Measurements from ENCODE around the gene C8A. TPM values are rescaled to one million over a fixed set of nuclear protein-coding genes. Genes with fewer than 3 reads are reported as not detected.

The C8A gene
- total and polyA plus RNA-seq, 2 of the 13 experiments (the other 11 are each of a cell fraction or from before 2014, with no cell fraction given), result 10.5 to 15.0 TPM

- TF ChIP-seq ZBTB1 (CRISPR knock-in tag; IDR thresholded peaks at IDR 0.05; ENCODE audit: borderline replicate concordance), result no peak
- TF ChIP-seq TAF1 (CRISPR knock-in tag; IDR thresholded peaks at IDR 0.05), result no peak
- no peak for TF ChIP-seq ZNF570 (CRISPR knock-in tag; IDR thresholded peaks at IDR 0.05; ENCODE audit: borderline replicate concordance)
- TF ChIP-seq GFI1 (CRISPR knock-in tag; IDR thresholded peaks at IDR 0.05; ENCODE audit: borderline replicate concordance), result peak; percentile 71; the same call in 1 of the 2 replicates
- TF ChIP-seq ZBTB3 (CRISPR knock-in tag; IDR thresholded peaks at IDR 0.05; ENCODE audit: borderline replicate concordance, low read depth), result peak; percentile 89; the same call in 1 of the 2 replicates
- no peak for TF ChIP-seq SRSF4 (IDR thresholded peaks at IDR 0.05; ENCODE audit: low read depth, low read length, poor library complexity, severe bottlenecking)
- TF ChIP-seq SP4 (CRISPR knock-in tag; IDR thresholded peaks at IDR 0.05), result peak; percentile 36; the same call in 1 of the 2 replicates
- peak; percentile 99 for TF ChIP-seq CBFB (CRISPR knock-in tag; IDR thresholded peaks at IDR 0.05)
- peak; percentile 36; the same call in 1 of the 2 replicates for TF ChIP-seq ONECUT2 (CRISPR knock-in tag; IDR thresholded peaks at IDR 0.05)
- TF ChIP-seq CENPX (CRISPR knock-in tag; IDR thresholded peaks at IDR 0.05), result no peak
- no peak for TF ChIP-seq ZFP36L2 (CRISPR knock-in tag; IDR thresholded peaks at IDR 0.05)
- peak; percentile 84 for TF ChIP-seq TGIF2 (CRISPR knock-in tag; IDR thresholded peaks at IDR 0.05)
- peak; percentile 51; the same call in 1 of the 3 replicates for TF ChIP-seq MXI1 (IDR thresholded peaks at IDR 0.05; ENCODE audit: borderline replicate concordance, low read depth, low read length)
- TF ChIP-seq ZNF180 (CRISPR knock-in tag; IDR thresholded peaks at IDR 0.05; ENCODE audit: borderline replicate concordance, low read depth), result no peak
- no peak for TF ChIP-seq ZNF333 (CRISPR knock-in tag; IDR thresholded peaks at IDR 0.05; ENCODE audit: borderline replicate concordance)
- no peak for TF ChIP-seq ZNF17 (CRISPR knock-in tag; IDR thresholded peaks at IDR 0.05)
- TF ChIP-seq ZNF740 (CRISPR knock-in tag; IDR thresholded peaks at IDR 0.05), result no peak
- TF ChIP-seq ZNF292 (CRISPR knock-in tag; IDR thresholded peaks at IDR 0.05; ENCODE audit: borderline replicate concordance, low read depth), result peak; percentile 88; the same call in 1 of the 2 replicates
- TF ChIP-seq ZNF33A (CRISPR knock-in tag; IDR thresholded peaks at IDR 0.05; ENCODE audit: borderline replicate concordance), result no peak; the same call in 1 of the 2 replicates
- TF ChIP-seq CENPT (CRISPR knock-in tag; IDR thresholded peaks at IDR 0.05; ENCODE audit: low read depth), result no peak
- no peak for TF ChIP-seq TFDP1 (CRISPR knock-in tag; IDR thresholded peaks at IDR 0.05; ENCODE audit: borderline replicate concordance)
- no peak for TF ChIP-seq ZNF24 (IDR thresholded peaks at IDR 0.05)
- TF ChIP-seq ZNF329 (CRISPR knock-in tag; IDR thresholded peaks at IDR 0.05; ENCODE audit: low read depth), result no peak
- 0 out of 2 replicates have a peak, but pooled peaks have one; percentile 52 for TF ChIP-seq NCOA5 (CRISPR knock-in tag; IDR thresholded peaks at IDR 0.05)
- TF ChIP-seq ETV6 (CRISPR knock-in tag; conservative IDR thresholded peaks at IDR 0.05), result no peak
- peak; percentile 92 for TF ChIP-seq SOX13 (IDR thresholded peaks at IDR 0.05)
- TF ChIP-seq SOX13 (CRISPR knock-in tag; conservative IDR thresholded peaks at IDR 0.05 in 1 of 2, IDR thresholded peaks at IDR 0.05 in 1 of 2), result peak in 1 of 2 experiments; percentile 98; a peak in 2 of 4 replicates
- TF ChIP-seq MEIS2 (CRISPR knock-in tag; IDR thresholded peaks at IDR 0.05), result peak; percentile 93
- peak; percentile 90 for TF ChIP-seq HIC2 (CRISPR knock-in tag; IDR thresholded peaks at IDR 0.05; ENCODE audit: low read depth)
- peak; percentile 50; the same call in 1 of the 2 replicates for TF ChIP-seq DMAP1 (CRISPR knock-in tag; IDR thresholded peaks at IDR 0.05)
Observed at GRCh38 chr1:56910441-56910985, 55.9 kb downstream of the C8A start (continued).

All from HepG2 (cell line).